IMR-90 (cell line): ENCODE measurements around the gene FAM110A. TPM values are rescaled to one million over a fixed set of nuclear protein-coding genes. Genes with fewer than 3 reads are reported as not detected.

Experiments used
- ATAC-seq: fragments of 200-7000 bp; cut with Tn5 transposase; 2 replicates; pipeline ENCODE4 v1.9.1; 2020; ENCODE audit warnings: low read depth, mild to moderate bottlenecking, moderate library complexity
- BruUV-seq: library from RNA; stranded (reverse); fragments of 400-500 nt; replicated peaks from 2 replicates; lab custom pipeline; 2021; lab: Mats Ljungman, UMichigan
- CTCF ChIA-PET: fragments of 300-600 bp; formaldehyde crosslinking; extraction: SDS; loops from one replicate; lab custom pipeline; 2021; ENCODE audit warnings: antibody characterized with exemption; lab: Yijun Ruan, JAX
- POLR2A ChIA-PET: fragments of 300-600 bp; sonication (Branson Sonifier 250); formaldehyde crosslinking; loops from one replicate; lab custom pipeline; 2022; ENCODE audit warnings: antibody characterized with exemption; ENCODE audit not compliant: unreplicated experiment; lab: Charles Lee
- DNase-seq: peaks from one replicate; pipeline ENCODE4 v3.0.0; 2013
- H2AFZ ChIP-seq: replicated peaks from 2 replicates; pipeline ENCODE3; 2013; ENCODE audit warnings: low read length, mild to moderate bottlenecking; ENCODE audit not compliant: poor library complexity
- H2AK5ac ChIP-seq: 2 replicates; pipeline ENCODE4 v1.6.1; 2013; ENCODE audit warnings: low read depth, low read length, inconsistent platforms
- H2AK9ac ChIP-seq: replicated peaks from 2 replicates; pipeline ENCODE3; 2013; ENCODE audit warnings: mild to moderate bottlenecking, low read depth, low read length, moderate library complexity; ENCODE audit not compliant: poor library complexity
- H2BK120ac ChIP-seq: 2 replicates; pipeline ENCODE4 v1.6.1; 2013; ENCODE audit warnings: low read depth, low read length, inconsistent platforms
- H2BK15ac ChIP-seq: 3 replicates; pipeline ENCODE4 v1.6.1; 2013; ENCODE audit warnings: low read depth, low read length, inconsistent platforms
- H2BK20ac ChIP-seq: 2 replicates; pipeline ENCODE4 v1.6.1; 2013; ENCODE audit warnings: low read depth, mild to moderate bottlenecking, inconsistent platforms, low read length, moderate library complexity
- H2BK5ac ChIP-seq: 2 replicates; pipeline ENCODE4 v1.6.1; 2013; ENCODE audit warnings: mild to moderate bottlenecking, low read depth, low read length, inconsistent platforms; ENCODE audit not compliant: poor library complexity, severe bottlenecking
- H3K14ac ChIP-seq: replicated peaks from 2 replicates; pipeline ENCODE4 v1.6.1; 2013; ENCODE audit warnings: low read depth, low read length, inconsistent platforms
- H3K18ac ChIP-seq: 2 replicates; pipeline ENCODE4 v1.6.1; 2013; ENCODE audit warnings: low read depth, low read length, control low read depth
- H3K23ac ChIP-seq: 2 replicates; pipeline ENCODE4 v1.6.1; 2013; ENCODE audit warnings: low read depth, low read length, inconsistent platforms
- H3K27ac ChIP-seq: 2 replicates; pipeline ENCODE4 v1.5.1; 2013; ENCODE audit warnings: mild to moderate bottlenecking, control low read depth, low read length; ENCODE audit not compliant: insufficient read depth
- H3K27me3 ChIP-seq: 2 replicates; pipeline ENCODE4 v1.6.1; 2013; ENCODE audit warnings: low read length; ENCODE audit not compliant: control insufficient read depth, insufficient read depth
- H3K36me3 ChIP-seq: 2 replicates; pipeline ENCODE4 v1.6.1; 2013; ENCODE audit warnings: low read length, mixed read lengths; ENCODE audit not compliant: control insufficient read depth, insufficient read depth
- H3K4ac ChIP-seq: 2 replicates; pipeline ENCODE4 v1.6.1; 2013; ENCODE audit warnings: low read depth, low read length, inconsistent platforms
- H3K4me1 ChIP-seq: 2 replicates; pipeline ENCODE4 v1.6.1; 2013; ENCODE audit warnings: low read length, mixed read lengths; ENCODE audit not compliant: control insufficient read depth, insufficient read depth
- H3K4me2 ChIP-seq: 2 replicates; pipeline ENCODE4 v1.6.1; 2013; ENCODE audit warnings: low read depth, mild to moderate bottlenecking, control low read depth, low read length, moderate library complexity
- H3K4me3 ChIP-seq: 2 replicates; pipeline ENCODE4 v1.5.1; 2013; ENCODE audit warnings: low read depth, mild to moderate bottlenecking, control low read depth, low read length, moderate library complexity; ENCODE audit not compliant: insufficient read depth
- H3K56ac ChIP-seq: 2 replicates; pipeline ENCODE4 v1.6.1; 2013; ENCODE audit warnings: low read length, inconsistent platforms; ENCODE audit not compliant: insufficient read depth; ENCODE audit errors: extremely low read depth
- H3K79me1 ChIP-seq, 2 experiments: 2 replicates each; pipeline ENCODE4 v1.6.1; 2013; ENCODE audit warnings: low read length in 2 of 2, inconsistent platforms in 1 of 2, low read depth in 1 of 2
- H3K9ac ChIP-seq: 2 replicates; pipeline ENCODE4 v1.6.1; 2013; ENCODE audit warnings: low read depth, low read length, control low read depth
- H3K9me1 ChIP-seq: 2 replicates; pipeline ENCODE4 v1.6.1; 2013; ENCODE audit warnings: low read length, inconsistent platforms; ENCODE audit not compliant: insufficient read depth
- H3K9me3 ChIP-seq: 2 replicates; pipeline ENCODE4 v1.6.1; 2013; ENCODE audit warnings: low read length; ENCODE audit not compliant: control insufficient read depth, insufficient read depth
- H4K20me1 ChIP-seq: 2 replicates; pipeline ENCODE4 v1.6.1; 2013; ENCODE audit warnings: low read length, inconsistent platforms; ENCODE audit not compliant: insufficient read depth
- H4K5ac ChIP-seq: 2 replicates; pipeline ENCODE4 v1.6.1; 2013; ENCODE audit warnings: mild to moderate bottlenecking, low read depth, low read length, control low read depth
- H4K8ac ChIP-seq, 2 experiments: 2 replicates each; pipeline ENCODE4 v1.6.1; 2013; ENCODE audit warnings: low read depth in 2 of 2, low read length in 2 of 2, control low read depth in 1 of 2, inconsistent platforms in 1 of 2
- H4K91ac ChIP-seq: 2 replicates; pipeline ENCODE4 v1.6.1; 2013; ENCODE audit warnings: low read depth, low read length, inconsistent platforms; ENCODE audit not compliant: insufficient read depth
- BHLHE40 ChIP-seq: fragments of 150-350 bp; IDR thresholded peaks from 2 replicates; pipeline ENCODE4 v1.6.1; 2016; ENCODE audit warnings: mild to moderate bottlenecking, low read depth, low read length
- CEBPB ChIP-seq: IDR thresholded peaks from 2 replicates; pipeline ENCODE4 v1.6.1; 2012; ENCODE audit warnings: low read depth, low read length, improper control_type of control experiment
- CHD1 ChIP-seq: IDR thresholded peaks from 2 replicates; pipeline ENCODE4 v1.6.1; 2012; ENCODE audit warnings: low read depth, low read length, improper control_type of control experiment
- FOS ChIP-seq: fragments of 150-350 bp; IDR thresholded peaks from 2 replicates; pipeline ENCODE4 v1.6.1; 2016; ENCODE audit warnings: low read depth, low read length
- MAFK ChIP-seq: IDR thresholded peaks from 2 replicates; pipeline ENCODE4 v1.6.1; 2012; ENCODE audit warnings: low read depth, low read length, improper control_type of control experiment
- MAZ ChIP-seq: IDR thresholded peaks from 2 replicates; pipeline ENCODE4 v1.6.1; 2012; ENCODE audit warnings: low read depth, mild to moderate bottlenecking, low read length, improper control_type of control experiment, moderate library complexity, borderline replicate concordance
- MXI1 ChIP-seq: IDR thresholded peaks from 2 replicates; pipeline ENCODE4 v1.6.1; 2012; ENCODE audit warnings: low read depth, mild to moderate bottlenecking, low read length, moderate library complexity, borderline replicate concordance
- NFE2L2 ChIP-seq: fragments of 150-350 bp; IDR thresholded peaks from 2 replicates; pipeline ENCODE4 v1.6.1; 2016; ENCODE audit warnings: low read depth, mild to moderate bottlenecking, low read length
- POLR2A ChIP-seq: IDR thresholded peaks from 2 replicates; pipeline ENCODE4 v1.6.1; 2012; ENCODE audit warnings: mild to moderate bottlenecking, low read depth, low read length
- RAD21 ChIP-seq: IDR thresholded peaks from 2 replicates; pipeline ENCODE4 v1.6.1; 2012; ENCODE audit warnings: low read length, improper control_type of control experiment
- RCOR1 ChIP-seq: IDR thresholded peaks from 2 replicates; pipeline ENCODE4 v1.6.1; 2012; ENCODE audit warnings: mild to moderate bottlenecking, low read length, improper control_type of control experiment; ENCODE audit not compliant: insufficient replicate concordance
- RFX5 ChIP-seq: IDR thresholded peaks from 2 replicates; pipeline ENCODE4 v1.8.0; 2012; ENCODE audit warnings: low read depth, mild to moderate bottlenecking, low read length, moderate library complexity
- SMC3 ChIP-seq: fragments of 150-350 bp; IDR thresholded peaks from 2 replicates; pipeline ENCODE4 v1.6.1; 2016; ENCODE audit warnings: low read depth, mild to moderate bottlenecking, antibody characterized with exemption, low read length, moderate library complexity
- WGBS, 2 experiments: methylation state at CpG; one replicate each; pipeline versions ENCODE4 v1.1.5 to v1.1.7; 2013; ENCODE audit warnings: missing lambda C conversion rate in 2 of 2; ENCODE audit not compliant: insufficient read length in 1 of 2; ENCODE audit errors: extremely low coverage in 2 of 2; 5-methylcytosine and 5-hydroxymethylcytosine counted together
- dilution Hi-C: fragments of 300-500 bp; cut with HindIII; formaldehyde crosslinking; loops from one replicate; pipeline ENCODE4 v1.14.3; 2018; ENCODE audit warnings: low sequenced_read_pairs; ENCODE audit not compliant: unreplicated experiment
- in situ Hi-C: fragments of 300-500 bp; cut with MboI; formaldehyde crosslinking; loops from 3 replicates; pipeline ENCODE4 v1.14.3; 2019; ENCODE audit warnings: low sequenced_read_pairs, inconsistent platforms, mixed read lengths
- intact Hi-C: fragments of 100-400 bp; cut with micrococcal nuclease; formaldehyde crosslinking; loops from 2 replicates; pipeline ENCODE4 v1.10.0; 2022
- polyA plus RNA-seq, 3 experiments: library from polyadenylated mRNA; depleted of rRNA; stranded (reverse); fragments of >200 nt; gene quantifications; 2 replicates each; pipeline ENCODE4 v1.2.3, GENCODE V29; 2012; ENCODE audit warnings: low replicate concordance in 1 of 3
- total RNA-seq: library from RNA; depleted of rRNA; stranded (reverse); fragments of >200 nt; gene quantifications from 2 replicates; pipeline ENCODE4 v1.2.3, GENCODE V29; 2012
- TF ChIP-seq, protein P1 (sequence below): fragments of 150-350 bp; IDR thresholded peaks from 2 replicates; pipeline ENCODE4 v1.6.1; 2017; ENCODE audit warnings: mild to moderate bottlenecking, antibody characterized with exemption, low read length, low read depth
- TF ChIP-seq, protein P2 (sequence below): fragments of 150-350 bp; IDR thresholded peaks from 2 replicates; pipeline ENCODE4 v1.6.1; 2016; ENCODE audit warnings: low read depth, mild to moderate bottlenecking, low read length, moderate library complexity, borderline replicate concordance
- TF ChIP-seq, protein P3 (sequence below): conservative IDR thresholded peaks from 2 replicates; pipeline ENCODE4 v1.5.1; 2012; ENCODE audit warnings: mild to moderate bottlenecking, low read depth, low read length, improper control_type of control experiment

FAM110A gene
- total and polyA plus RNA-seq, 2 of the 4 experiments (the other 2 are of a cell fraction) = 0.36 to 3.6 TPM

DNA sequence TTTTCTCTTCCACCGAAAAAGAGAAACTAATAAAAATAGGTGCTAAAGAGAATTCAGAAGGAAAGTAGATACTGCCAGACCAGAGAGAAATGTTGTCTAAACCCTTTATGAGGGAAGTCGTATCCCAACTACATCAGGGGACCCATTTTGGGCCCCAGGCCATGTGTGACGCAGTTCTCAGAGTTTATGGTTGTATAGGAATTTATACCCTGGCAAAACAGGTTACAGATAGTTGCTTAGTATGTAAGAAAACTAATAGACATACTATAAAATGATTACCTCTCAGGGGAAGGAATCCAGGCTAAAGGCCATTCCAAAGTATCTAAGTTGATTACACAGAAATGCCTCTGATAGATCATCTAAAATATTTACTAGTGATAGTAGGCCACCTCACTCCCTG, 36.6 kb upstream of the FAM110A start:
- Histone ChIP-seq H3K56ac (no peak overlapping the region), H2BK20ac (no peak overlapping the region), H2BK5ac (no peak overlapping the region), H2AK5ac (no peak overlapping the region), H4K8ac (no peak overlapping the region), H2AFZ (no peak overlapping the region), H2BK15ac (no peak overlapping the region), H3K9me1 (no peaks in the 10 kb centered on the region), H4K91ac (no peak overlapping the region), H3K23ac (no peak overlapping the region), H3K4me1 (no peaks in the 10 kb centered on the region), H4K5ac (no peak overlapping the region), H2AK9ac (no peak overlapping the region), H3K14ac (no peak overlapping the region), H3K36me3 (no peaks in the 10 kb centered on the region), H3K9ac (no peak overlapping the region), H2BK120ac (no peak overlapping the region), H3K79me1 (no peaks in the 10 kb centered on the region), H3K27me3 (no peaks in the 10 kb centered on the region), H4K20me1 (no peaks in the 10 kb centered on the region), H3K4me2 (no peak overlapping the region), H3K4me3 (no peak overlapping the region), H3K4ac (no peak overlapping the region), H3K9me3 (no peaks in the 10 kb centered on the region), H3K27ac (no peak overlapping the region), H3K18ac (no peak overlapping the region)
- BruUV-seq = no TSS peak
- in situ Hi-C loops (no loop called here), intact Hi-C loops (no loop called here), dilution Hi-C loops (no loop called here)
- ATAC-seq (no peak), DNase-seq (no peak)
- TF ChIP-seq MAFK = no peak
- no peak for TF ChIP-seq RAD21
- TF ChIP-seq RCOR1 = no peak
- no peak for TF ChIP-seq MXI1
- TF ChIP-seq, protein P1, sequence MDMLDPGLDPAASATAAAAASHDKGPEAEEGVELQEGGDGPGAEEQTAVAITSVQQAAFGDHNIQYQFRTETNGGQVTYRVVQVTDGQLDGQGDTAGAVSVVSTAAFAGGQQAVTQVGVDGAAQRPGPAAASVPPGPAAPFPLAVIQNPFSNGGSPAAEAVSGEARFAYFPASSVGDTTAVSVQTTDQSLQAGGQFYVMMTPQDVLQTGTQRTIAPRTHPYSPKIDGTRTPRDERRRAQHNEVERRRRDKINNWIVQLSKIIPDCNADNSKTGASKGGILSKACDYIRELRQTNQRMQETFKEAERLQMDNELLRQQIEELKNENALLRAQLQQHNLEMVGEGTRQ = no peak
- TF ChIP-seq CEBPB = no peak
- no peak for TF ChIP-seq FOS
- TF ChIP-seq SMC3 = no peak
- no peak for TF ChIP-seq POLR2A
- no peak for TF ChIP-seq NFE2L2
- no peak for TF ChIP-seq RFX5
- TF ChIP-seq MAZ = no peak
- no peak for TF ChIP-seq CHD1
- TF ChIP-seq, protein P2, sequence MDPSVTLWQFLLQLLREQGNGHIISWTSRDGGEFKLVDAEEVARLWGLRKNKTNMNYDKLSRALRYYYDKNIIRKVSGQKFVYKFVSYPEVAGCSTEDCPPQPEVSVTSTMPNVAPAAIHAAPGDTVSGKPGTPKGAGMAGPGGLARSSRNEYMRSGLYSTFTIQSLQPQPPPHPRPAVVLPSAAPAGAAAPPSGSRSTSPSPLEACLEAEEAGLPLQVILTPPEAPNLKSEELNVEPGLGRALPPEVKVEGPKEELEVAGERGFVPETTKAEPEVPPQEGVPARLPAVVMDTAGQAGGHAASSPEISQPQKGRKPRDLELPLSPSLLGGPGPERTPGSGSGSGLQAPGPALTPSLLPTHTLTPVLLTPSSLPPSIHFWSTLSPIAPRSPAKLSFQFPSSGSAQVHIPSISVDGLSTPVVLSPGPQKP = no peak
- TF ChIP-seq, protein P3, sequence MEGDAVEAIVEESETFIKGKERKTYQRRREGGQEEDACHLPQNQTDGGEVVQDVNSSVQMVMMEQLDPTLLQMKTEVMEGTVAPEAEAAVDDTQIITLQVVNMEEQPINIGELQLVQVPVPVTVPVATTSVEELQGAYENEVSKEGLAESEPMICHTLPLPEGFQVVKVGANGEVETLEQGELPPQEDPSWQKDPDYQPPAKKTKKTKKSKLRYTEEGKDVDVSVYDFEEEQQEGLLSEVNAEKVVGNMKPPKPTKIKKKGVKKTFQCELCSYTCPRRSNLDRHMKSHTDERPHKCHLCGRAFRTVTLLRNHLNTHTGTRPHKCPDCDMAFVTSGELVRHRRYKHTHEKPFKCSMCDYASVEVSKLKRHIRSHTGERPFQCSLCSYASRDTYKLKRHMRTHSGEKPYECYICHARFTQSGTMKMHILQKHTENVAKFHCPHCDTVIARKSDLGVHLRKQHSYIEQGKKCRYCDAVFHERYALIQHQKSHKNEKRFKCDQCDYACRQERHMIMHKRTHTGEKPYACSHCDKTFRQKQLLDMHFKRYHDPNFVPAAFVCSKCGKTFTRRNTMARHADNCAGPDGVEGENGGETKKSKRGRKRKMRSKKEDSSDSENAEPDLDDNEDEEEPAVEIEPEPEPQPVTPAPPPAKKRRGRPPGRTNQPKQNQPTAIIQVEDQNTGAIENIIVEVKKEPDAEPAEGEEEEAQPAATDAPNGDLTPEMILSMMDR = no peak
- TF ChIP-seq BHLHE40 = no peak
- CTCF ChIA-PET = no interaction called here
- WGBS, 2 experiments = no CpG with 5 or more reads among the region's 3 CpGs
- POLR2A ChIA-PET = no interaction called here
